ENCODE data around the gene AKAP8L. TPM values are rescaled to one million over a fixed set of nuclear protein-coding genes. Genes with fewer than 3 reads are reported as not detected.

Gene AKAP8L
- total and polyA plus RNA-seq, 2 donors (not counting 1 experiment from before 2014, with no cell fraction given) = 184 to 211 TPM

GRCh38 chr19:15448778-15449619 is 30.2 kb upstream of the AKAP8L start:
- Histone ChIP-seq H3K27ac (ENCODE audit: low read length in 2 of 2) (peak overlapping the region in 1 of 2 donors; percentile 15), H4K20me1 (ENCODE audit: control insufficient read depth, insufficient read depth, low read length, poor library complexity, severe bottlenecking) (no peaks in the 10 kb centered on the region), H3K79me2 (ENCODE audit: control insufficient read depth, insufficient read depth, low read length) (peaks cover 3% of the 10 kb centered on the region), H2AFZ (ENCODE audit: insufficient read depth, low read depth, low read length, poor library complexity, severe bottlenecking) (peak overlapping the region; percentile 77), H3K4me2 (replicated peaks; ENCODE audit: low read depth, low read length, poor library complexity, severe bottlenecking) (peak overlapping the region; percentile 100), H3K36me3 (replicated peaks in 1 of 2; ENCODE audit: control extremely low read depth in 1 of 2, control insufficient read depth in 1 of 2, extremely low read depth in 1 of 2, insufficient read depth in 2 of 2, low read length in 1 of 2) (peaks cover 0 to 18% of the 10 kb centered on the region in 2 experiments), H3K9ac (ENCODE audit: low read length) (peak overlapping the region; percentile 71), H3K27me3 (replicated peaks in 1 of 4; ENCODE audit: control extremely low read depth in 1 of 4, control insufficient read depth in 3 of 4, insufficient read depth in 4 of 4, low read length in 3 of 4) (no peaks in the 10 kb centered on the region), H3K4me3 (ENCODE audit: control extremely low read depth in 1 of 5, extremely low read depth in 1 of 5, insufficient read depth in 1 of 5, low read depth in 2 of 5, low read length in 4 of 5) (peak overlapping the region in 4 of 5 experiments; percentile 51 to 69 (median 58)), H3K9me3 (ENCODE audit: control extremely low read depth in 1 of 3, control insufficient read depth in 2 of 3, insufficient read depth in 1 of 3, low read length in 2 of 3) (peaks cover 0 to 4% (median 0%) of the 10 kb centered on the region in 3 donors), H3K4me1 (ENCODE audit: control insufficient read depth in 2 of 2, insufficient read depth in 2 of 2, low read length in 2 of 2) (peaks cover 8 to 17% of the 10 kb centered on the region in 2 donors)
- intact Hi-C loops (cut with micrococcal nuclease) = no loop called here
- POLR2A ChIA-PET = no interaction called here
- Mint-ChIP-seq H3K4me3 (peak overlapping the region; percentile 84), H3K9me3 (ENCODE audit: insufficient read depth) (no peaks in the 10 kb centered on the region), H3K4me1 (peaks cover 12% of the 10 kb centered on the region), H3K27ac (peak overlapping the region; percentile 87), H3K27me3 (no peaks in the 10 kb centered on the region)
- WGBS (ENCODE audit: insufficient coverage) = 5% methylated on average over 31 of the region's 43 CpGs
- peak; percentile 49 for DNase-seq
- CTCF ChIA-PET = interaction anchor here (1.3 kb wide), 1 partner anchor 18 kb away, joined by 3 read pairs; no protein-coding TSS in a partner anchor
- TF ChIP-seq CTCF (IDR thresholded peaks at IDR 0.05) (no peak), EZH2 (IDR thresholded peaks at IDR 0.05; ENCODE audit: borderline replicate concordance, insufficient read depth, low read depth, low read length, poor library complexity, severe bottlenecking) (no peak)
- peak; percentile 25 for ATAC-seq (ENCODE audit: low read depth)
